HG03432 (cell line): ENCODE measurements around the gene POLG2.
"Not testable (repeated sequence)": the region's sequence is repeated elsewhere in the genome, so short reads cannot be mapped to it uniquely, and the experiment has no call there.

ENCODE experiments used
- ATAC-seq: cut with Tn5 transposase; IDR thresholded peaks from one replicate; pipeline ENCODE4 v1.9.1; 2021; ENCODE audit warnings: mild to moderate bottlenecking, moderate library complexity; ENCODE audit not compliant: unreplicated experiment

Gene POLG2

GRCh38 chr17:64443086-64443760 is 53.6 kb downstream of the POLG2 start:
- no peak for ATAC-seq

GRCh38 chr17:64442541-64442971 is 54.3 kb downstream of the POLG2 start:
- no peak for ATAC-seq

- no peak for ATAC-seq
Observed at GRCh38 chr17:64441772-64442540, 54.9 kb downstream of the POLG2 start.

- ATAC-seq, result no peak
Observed at GRCh38 chr17:64439956-64440355, 56.9 kb downstream of the POLG2 start.

DNA sequence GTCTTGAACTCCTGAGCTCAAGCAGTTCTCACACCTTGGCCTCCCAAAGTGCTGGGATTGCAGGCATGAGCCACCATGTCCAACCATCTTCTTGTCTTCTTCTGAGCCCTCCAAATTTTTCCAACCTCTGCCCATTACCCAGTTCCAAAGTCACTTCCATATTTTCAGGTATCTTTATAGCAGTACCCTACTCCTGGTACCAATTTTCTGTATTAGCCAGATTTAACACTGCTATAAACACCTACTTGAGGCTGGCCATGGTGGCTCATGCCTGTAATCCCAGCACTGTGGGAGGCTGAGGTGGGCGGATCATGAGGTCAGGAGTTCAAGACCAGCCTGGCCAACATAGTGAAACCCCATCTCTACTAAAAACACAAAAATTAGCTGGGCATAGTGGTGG is 57.3 kb downstream of the POLG2 start:
- ATAC-seq, result not testable (repeated sequence)

DNA sequence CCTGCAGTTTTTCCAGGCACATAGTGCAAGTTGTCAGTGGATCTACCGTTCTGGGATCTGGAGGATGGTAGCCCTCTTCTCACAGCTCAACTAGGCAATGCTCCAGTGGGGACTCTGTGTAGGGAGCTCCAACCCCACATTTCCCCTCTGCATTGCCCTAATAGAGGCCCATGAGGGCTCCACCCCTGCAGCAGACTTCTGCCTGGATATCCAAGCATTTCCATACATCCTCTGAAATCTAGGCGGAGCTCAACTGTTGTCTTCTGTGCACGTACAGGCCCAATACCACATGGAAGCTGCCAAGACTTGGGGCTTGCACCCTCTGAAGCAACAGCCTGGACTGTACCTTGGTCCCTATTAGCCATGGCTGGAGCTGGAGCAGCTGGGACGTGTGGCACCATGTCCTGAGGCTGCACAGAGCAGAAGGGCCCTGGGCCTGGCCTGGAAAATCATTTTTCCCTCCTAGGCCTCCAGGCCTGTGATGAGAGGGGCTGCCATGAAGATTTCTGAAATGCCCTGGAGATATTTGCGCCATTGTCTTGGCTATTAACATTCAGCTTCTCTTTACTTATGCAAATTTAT is 58.8 kb downstream of the POLG2 start:
- no peak for ATAC-seq

- ATAC-seq, result no peak
Observed at GRCh38 chr17:64431534-64431933, 65.3 kb downstream of the POLG2 start.

DNA sequence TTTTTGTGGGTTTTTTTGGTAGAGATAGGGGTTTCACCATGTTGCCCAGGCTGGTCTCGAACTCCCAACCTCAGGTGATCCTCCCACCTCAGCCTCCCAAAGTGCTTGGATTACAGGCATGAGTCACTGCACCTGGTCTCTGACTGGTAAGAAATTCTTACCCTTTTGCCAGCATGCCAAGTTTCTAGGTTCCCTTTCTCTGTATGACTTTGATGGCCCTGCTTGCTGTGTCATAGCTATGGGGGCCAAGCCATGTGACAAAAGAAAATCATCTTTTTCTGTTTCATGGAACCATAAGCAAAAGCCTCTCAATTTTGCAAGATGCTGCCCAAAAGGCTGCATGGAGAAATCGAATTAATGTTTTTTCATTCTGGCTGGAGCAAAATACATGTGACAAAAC is 66.8 kb downstream of the POLG2 start:
- ATAC-seq, result not testable (repeated sequence)

DNA sequence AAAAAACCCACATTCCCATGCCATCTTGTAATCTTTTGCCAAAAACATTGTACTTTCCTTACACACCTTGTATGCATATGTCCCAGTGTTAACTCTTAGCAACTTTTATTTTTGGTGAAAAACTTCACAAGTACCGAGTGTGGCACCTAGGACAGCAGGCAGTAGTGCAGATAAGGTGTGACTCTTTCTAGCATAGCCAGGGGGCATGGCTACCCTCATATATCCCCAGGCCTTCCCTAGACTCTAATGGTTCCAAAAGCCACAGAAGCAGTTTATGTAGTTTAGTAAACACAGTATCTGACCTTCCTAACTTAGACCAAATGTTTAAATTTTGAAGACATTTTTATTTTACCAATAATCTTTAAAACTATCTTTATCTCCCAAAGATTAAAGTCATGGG is 68.4 kb downstream of the POLG2 start:
- ATAC-seq, result no peak
